GM21619 (cell line): ENCODE data around the gene PAWR.
"Not testable (repeated sequence)": the region's sequence is repeated elsewhere in the genome, so short reads cannot be mapped to it uniquely, and the experiment has no call there.

ENCODE experiments used
- ATAC-seq: cut with Tn5 transposase; IDR thresholded peaks from one replicate; pipeline ENCODE4 v1.9.1; 2021; ENCODE audit not compliant: unreplicated experiment

The PAWR gene

GRCh38 chr12:79650440-79650839, 40.3 kb downstream of the PAWR start:
- ATAC-seq, result no peak

DNA sequence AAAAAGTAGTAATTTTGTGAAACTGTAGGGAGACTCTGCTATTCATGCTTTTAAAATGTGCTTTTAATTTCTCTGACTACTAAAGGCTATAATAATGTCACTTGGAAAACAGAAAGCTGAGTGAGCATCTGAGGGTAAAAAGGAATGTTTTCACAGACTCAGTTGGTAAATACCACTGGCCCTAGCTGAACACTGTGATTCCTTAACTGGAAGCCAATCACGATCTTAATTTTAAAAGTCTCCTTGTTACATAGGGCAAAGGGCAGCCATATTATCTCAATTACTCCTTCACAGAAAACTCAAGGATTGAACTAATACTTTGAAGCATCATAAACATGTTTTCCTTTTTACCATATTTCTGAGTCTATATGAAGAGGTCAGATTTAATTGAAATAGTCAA, 41.9 kb downstream of the PAWR start:
- no peak for ATAC-seq

GRCh38 chr12:79646843-79647242, 43.9 kb downstream of the PAWR start:
- not testable (repeated sequence) for ATAC-seq

GRCh38 chr12:79645235-79645630, 45.5 kb downstream of the PAWR start:
- ATAC-seq, result peak; percentile 99

DNA sequence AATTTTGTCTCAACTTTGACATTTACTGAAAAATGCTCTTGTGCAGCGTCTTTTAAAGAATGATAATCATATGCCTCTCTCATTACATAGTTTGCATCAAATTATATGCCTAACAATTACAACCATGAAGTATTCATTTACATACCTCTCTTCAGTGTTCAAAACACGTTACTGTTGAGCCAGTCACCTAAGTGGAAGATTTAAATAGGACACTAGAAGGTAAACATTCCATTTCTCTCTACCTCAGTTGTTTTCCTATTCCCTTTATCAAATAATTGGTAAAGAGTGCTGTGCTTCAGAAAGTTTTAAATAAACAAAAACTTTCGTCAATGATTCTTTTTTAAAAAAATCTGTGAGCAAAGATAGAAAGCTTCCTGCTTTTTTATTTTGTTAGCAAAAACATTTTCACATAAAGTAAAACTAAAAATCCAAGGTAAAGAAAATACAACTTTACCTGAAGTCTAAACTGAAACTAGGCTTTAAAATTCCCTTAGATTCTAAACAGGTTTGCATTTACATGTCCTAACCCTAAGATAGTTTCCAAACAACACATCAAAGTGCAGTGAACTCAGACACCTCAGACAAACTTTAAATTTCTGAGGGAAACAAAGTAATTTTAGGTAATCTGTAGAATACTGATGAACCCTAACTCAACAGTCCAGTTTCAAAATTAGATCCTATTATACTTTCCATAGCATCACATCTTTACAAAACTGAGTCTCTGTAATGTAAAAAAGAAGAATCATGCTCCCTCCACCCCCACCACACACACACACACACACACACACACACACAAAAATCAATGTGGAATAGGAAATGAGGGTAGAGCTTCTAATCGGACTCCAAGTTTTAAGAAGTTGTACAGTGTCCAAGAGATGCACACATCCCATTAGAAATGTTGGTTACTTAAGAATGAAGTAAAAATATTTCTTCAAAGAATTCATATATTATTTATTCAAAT, 46.2 kb downstream of the PAWR start:
- peak; percentile 21 for ATAC-seq

DNA sequence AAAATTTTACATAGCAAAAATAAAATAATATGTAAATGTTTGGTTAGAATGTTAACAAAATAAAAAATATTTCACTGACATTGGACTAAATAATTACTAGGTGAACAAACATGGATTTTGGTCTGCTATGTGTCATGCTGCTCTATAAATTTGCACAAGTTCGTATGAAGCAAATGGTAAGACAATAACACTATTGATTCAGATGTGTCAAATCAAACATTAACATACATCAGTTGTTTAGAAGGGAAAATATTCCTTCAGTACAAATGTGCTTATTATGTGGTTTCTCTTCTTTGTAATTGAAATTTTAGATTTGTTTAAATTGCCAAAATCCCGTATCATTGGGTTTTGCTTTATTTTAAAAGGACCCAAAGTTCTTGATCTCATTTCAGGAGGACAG, 46.9 kb downstream of the PAWR start:
- no peak for ATAC-seq

- ATAC-seq, result no peak
These were observed 52.3 kb downstream of the PAWR start for GRCh38 chr12:79638490-79638889.

GRCh38 chr12:79637093-79637492, 53.7 kb downstream of the PAWR start:
- ATAC-seq, result no peak

- ATAC-seq, result no peak
These were observed 55.1 kb downstream of the PAWR start for GRCh38 chr12:79635676-79636075.

DNA sequence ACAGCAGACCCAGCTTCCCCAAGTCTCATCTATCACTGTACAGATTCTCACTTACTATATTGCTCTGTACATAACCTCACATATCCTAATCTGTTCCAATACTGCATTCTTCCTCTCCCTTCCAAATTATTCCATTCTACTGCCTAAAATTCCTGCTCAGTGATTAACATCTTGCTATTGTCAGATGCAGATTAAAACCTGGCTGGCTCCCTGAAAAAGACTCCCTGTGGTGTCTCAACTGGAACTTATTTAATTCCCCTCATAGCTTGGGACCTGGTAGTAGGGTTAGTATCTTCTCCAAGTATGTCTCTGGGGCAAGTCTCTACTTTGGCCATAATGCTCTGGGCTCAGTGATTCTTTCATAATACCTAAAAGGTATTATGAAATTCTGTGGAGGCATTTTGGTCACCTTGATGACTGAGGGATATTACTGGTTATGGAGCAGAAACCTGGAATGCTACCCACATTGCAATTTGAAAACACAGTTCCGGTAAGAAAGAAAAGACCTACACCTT, 55.8 kb downstream of the PAWR start:
- no peak for ATAC-seq

GRCh38 chr12:79629561-79629960, 61.2 kb downstream of the PAWR start:
- no peak for ATAC-seq

DNA sequence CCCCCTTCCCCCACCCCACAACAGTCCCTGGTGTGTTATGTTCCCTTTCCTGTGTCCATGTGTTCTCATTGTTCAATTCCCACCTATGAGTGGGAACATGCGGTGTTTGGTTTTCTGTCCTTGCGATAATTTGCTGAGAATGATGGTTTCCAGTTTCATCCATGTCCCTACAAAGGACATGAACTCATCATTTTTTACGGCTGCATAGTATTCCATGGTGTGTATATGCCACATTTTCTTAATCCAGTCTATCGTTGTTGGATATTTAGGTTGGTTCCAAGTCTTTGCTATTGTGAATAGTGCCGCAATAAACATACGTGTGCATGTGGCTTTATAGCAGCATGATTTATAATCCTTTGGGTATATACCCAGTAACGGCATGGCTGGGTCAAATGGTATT, 64.0 kb downstream of the PAWR start:
- not testable (repeated sequence) for ATAC-seq

- no peak for ATAC-seq
These were observed 66.4 kb downstream of the PAWR start for GRCh38 chr12:79624378-79624777.

DNA sequence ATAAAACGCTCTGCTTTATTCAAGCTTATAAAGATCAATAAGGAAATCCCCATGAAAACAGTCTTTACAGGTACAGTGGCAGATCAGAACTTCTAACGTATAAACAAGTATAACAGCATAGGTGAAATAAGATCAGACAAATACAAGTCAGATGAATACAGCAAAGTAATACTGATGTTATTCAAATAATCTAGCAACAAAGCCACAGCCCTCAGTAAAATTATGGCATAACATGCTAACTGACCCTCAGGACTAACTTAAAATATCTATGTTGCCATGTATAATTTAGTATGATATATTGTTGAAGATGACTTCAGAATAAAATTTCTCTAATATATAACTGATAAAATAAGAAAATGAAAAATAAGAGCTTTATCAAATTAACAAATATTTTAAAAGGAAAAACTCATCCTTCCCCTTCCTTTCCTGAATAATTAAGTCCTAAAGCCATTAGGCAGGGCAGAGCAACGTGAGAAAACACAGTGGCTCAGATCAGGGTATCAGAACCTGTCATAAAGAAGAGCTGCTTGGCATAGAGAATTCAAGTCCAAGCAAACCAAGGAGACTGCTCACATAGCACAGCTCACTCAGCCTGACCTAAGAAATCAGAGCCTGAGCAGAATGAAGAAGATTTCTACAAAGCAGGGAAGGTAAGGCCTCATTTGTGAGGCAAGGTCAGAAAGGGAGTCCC, 70.7 kb downstream of the PAWR start:
- no peak for ATAC-seq

- ATAC-seq, result no peak
These were observed 71.8 kb downstream of the PAWR start for GRCh38 chr12:79618848-79619404.

- no peak for ATAC-seq
These were observed 73.1 kb downstream of the PAWR start for GRCh38 chr12:79617696-79618095.

DNA sequence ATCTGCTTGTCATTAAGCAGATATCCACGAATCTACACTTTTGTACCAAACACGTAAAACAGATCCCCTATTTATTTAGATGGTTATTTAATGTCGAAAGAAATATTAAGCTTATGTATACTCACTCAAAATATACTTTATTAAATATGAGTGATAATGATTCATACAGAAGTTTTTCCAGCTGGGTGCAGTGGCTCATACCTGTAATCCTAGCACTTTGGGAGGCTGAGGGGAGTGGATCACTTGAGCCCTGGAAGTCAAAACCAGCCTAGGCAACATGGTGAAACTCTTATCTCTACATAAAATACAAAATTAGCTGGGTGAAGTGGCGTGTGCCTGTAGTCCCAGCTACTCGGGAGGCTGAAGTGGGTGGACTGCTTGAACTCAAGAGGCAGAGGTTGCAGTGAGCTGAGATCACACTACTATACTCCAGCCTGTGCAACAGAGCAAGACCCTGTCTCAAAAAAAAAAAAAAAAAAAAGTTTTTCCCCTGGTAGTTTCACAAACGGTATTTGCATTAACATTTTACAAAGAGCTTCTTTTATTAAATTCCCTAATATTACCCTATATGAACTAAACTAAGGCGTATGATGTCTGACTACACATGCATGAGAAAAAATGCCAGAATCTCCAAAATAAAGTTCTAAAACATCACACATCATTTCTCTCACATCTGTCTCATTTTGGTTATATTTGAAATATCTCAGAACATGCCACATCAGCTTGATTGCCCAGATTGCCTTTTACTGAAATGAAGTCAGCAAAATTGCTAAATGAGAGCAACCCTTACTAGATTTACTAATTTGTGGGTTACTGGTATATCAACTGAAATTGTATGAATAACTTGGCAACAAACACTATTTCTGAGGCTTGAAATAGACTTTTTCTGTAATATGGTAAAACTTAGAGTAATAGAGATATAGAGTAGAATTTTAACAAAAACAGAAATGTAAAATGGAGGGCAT, 74.9 kb downstream of the PAWR start:
- ATAC-seq, result peak; percentile 53

- no peak for ATAC-seq
These were observed 76.0 kb downstream of the PAWR start for GRCh38 chr12:79614730-79615129.

DNA sequence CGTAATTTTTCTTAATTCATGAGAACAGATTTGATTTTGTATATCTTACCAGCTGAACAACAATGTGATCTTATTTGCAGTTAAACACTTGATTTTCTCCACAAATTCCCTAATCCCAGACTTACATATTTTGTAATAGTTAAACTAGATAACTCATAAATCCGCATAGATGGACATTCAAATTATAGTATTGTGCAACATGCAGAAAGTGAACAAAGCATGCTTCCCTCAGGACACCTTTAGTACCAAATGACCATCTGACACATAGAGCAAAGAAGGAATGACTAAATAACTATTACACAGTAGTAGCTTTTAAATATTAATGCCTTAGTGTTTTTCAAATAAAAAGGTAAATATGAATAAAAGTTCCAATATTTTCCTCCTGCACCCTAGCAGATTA, 88.9 kb downstream of the PAWR start:
- ATAC-seq, result no peak

DNA sequence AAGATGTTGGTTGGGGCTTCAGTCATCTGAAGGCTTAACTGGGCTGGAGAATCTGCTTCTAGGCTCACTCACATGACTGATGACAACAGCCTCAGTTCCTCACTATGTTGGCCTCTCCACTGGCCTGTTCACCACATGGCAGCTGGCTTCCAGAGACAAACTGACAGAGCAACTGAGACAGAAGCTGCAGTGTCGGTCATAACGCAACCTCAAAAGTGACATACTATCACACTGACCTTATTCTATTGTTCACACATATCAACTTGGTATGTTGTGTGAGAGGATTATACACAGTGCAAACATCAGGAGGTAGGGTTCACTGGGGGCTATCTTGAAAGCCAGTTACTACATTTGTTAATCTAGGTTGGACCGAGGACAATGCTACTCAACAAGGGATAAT, 92.9 kb downstream of the PAWR start:
- ATAC-seq, result no peak
